Ovary (tissue), 9 donors: Measurements from ENCODE around the gene GATA3. TPM values are rescaled to one million over a fixed set of nuclear protein-coding genes. Genes with fewer than 3 reads are reported as not detected.

Source experiments
- DNase-seq, 5 donors: peaks; one replicate each; pipeline ENCODE4 v3.0.0-alpha.2; 2019 to 2020
- H3K27ac ChIP-seq, 2 donors: fragments of 200-600 bp; one replicate each; pipeline versions ENCODE4 v1.5.1 to v1.8.0; 2019 to 2022
- H3K27me3 ChIP-seq: fragments of 200-600 bp; one replicate; pipeline ENCODE4 v1.8.0; 2022
- H3K36me3 ChIP-seq: fragments of 200-600 bp; sonication (generic); one replicate; pipeline ENCODE4 v1.5.1; 2019
- H3K4me1 ChIP-seq: one replicate; pipeline ENCODE4 v1.8.1; 2013; ENCODE audit warnings: mild to moderate bottlenecking, moderate library complexity; ENCODE audit not compliant: insufficient read depth
- H3K4me3 ChIP-seq: fragments of 200-600 bp; sonication (generic); one replicate; pipeline ENCODE4 v1.5.1; 2017
- H3K9me3 ChIP-seq, 2 donors: fragments of 200-600 bp in 1 of 2; sonication (generic) in 1 of 2; one replicate each; pipeline versions ENCODE4 v1.5.1 to v1.8.1; 2013 to 2019; ENCODE audit warnings: mild to moderate bottlenecking in 1 of 2, moderate library complexity in 1 of 2
- CTCF ChIP-seq, 3 donors: fragments of 450-650 bp in 2 of 3; fragments of 200-600 bp in 1 of 3; IDR thresholded peaks; one replicate each; pipeline versions ENCODE4 v1.5.1 to v1.8.0; 2016 to 2022; ENCODE audit warnings: antibody characterized with exemption in 3 of 3, mild to moderate bottlenecking in 1 of 3
- EP300 ChIP-seq: sonication (generic); formaldehyde crosslinking; IDR thresholded peaks from one replicate; pipeline ENCODE4 v1.6.1; 2017; ENCODE audit warnings: antibody characterized with exemption
- POLR2A ChIP-seq: fragments of 450-650 bp; IDR thresholded peaks from one replicate; pipeline ENCODE4 v1.6.1; 2017; ENCODE audit warnings: antibody characterized with exemption, mild to moderate bottlenecking, moderate library complexity
- WGBS, 3 donors: extraction: QIAGEN DNeasy Blood & Tissue Kit in 1 of 3; methylation state at CpG; one replicate each; pipeline versions ENCODE4 v1.1.5 to v1.1.7; 2013 to 2017; 5-methylcytosine and 5-hydroxymethylcytosine counted together
- intact Hi-C, 4 donors: fragments of 100-400 bp; cut with DNase I; formaldehyde crosslinking; loops; one replicate each; pipeline versions ENCODE4 v1.11.0 to v1.15.1; 2022 to 2023
- polyA plus RNA-seq, 2 donors: library from polyadenylated mRNA; stranded (reverse); fragments of 200-250 nt in 1 of 2; fragments of 350-450 nt in 1 of 2; fragmentation: Illumina TruSeq in 1 of 2; extraction: RNeasy Lipid Tissue Mini Kit (QIAGEN cat#74804) in 1 of 2; gene quantifications; one replicate each; pipeline ENCODE4 v1.2.3, GENCODE V29; 2013 to 2014
- total RNA-seq, 7 donors: library from RNA; depleted of rRNA in 2 of 7; stranded (reverse); fragments of >200 nt in 2 of 7; fragmentation: NEBNext Ultra II Directional in 3 of 7; extraction: Animal tissue kit (Norgen Biotek cat#: 25700) in 3 of 7; gene quantifications; one replicate each; pipeline versions ENCODE4 v1.1.0 to v1.2.4, GENCODE V29; 2016 to 2023
- donor health status: DM: no; HTN: no; CAD: no; lungs with moderate emphysema.
- donor health status: DM: no; HTN: no; CAD: no.
- donor health status: Bipolar disorder and iron deficiency.
- donor health status: DM: yes; HTN: yes; CAD: no.
- donor health status: DM: no; HTN: no; CAD: no.
- donor health status: DM: yes; HTN: yes; CAD: no.

The GATA3 gene
- total and polyA plus RNA-seq, 9 donors: 0.15 to 0.48 (median 0.38) TPM; not detected in 2

GRCh38 chr10:8084799-8085198, 30.3 kb downstream of the GATA3 start:
- no peak for TF ChIP-seq CTCF (IDR thresholded peaks at IDR 0.05)
- TF ChIP-seq EP300: no peak
- no peak for TF ChIP-seq POLR2A
- intact Hi-C loops: no loop called here
- Histone ChIP-seq H3K9me3 (no peaks in the 10 kb centered on the region), H3K27ac (no peak overlapping the region), H3K27me3 (no peaks in the 10 kb centered on the region), H3K4me3 (no peak overlapping the region), H3K4me1 (no peaks in the 10 kb centered on the region), H3K36me3 (no peaks in the 10 kb centered on the region)
- 35 to 39% (median 35%) methylated on average over 3 of the region's 3 CpGs for WGBS, 3 donors
- DNase-seq: no peak

GRCh38 chr10:8085251-8085650, 30.8 kb downstream of the GATA3 start:
- DNase-seq: no peak
- TF ChIP-seq EP300 (no peak), CTCF (IDR thresholded peaks at IDR 0.05) (no peak), POLR2A (no peak)
- Histone ChIP-seq H3K9me3 (no peaks in the 10 kb centered on the region), H3K4me1 (no peaks in the 10 kb centered on the region), H3K36me3 (no peaks in the 10 kb centered on the region), H3K27me3 (no peaks in the 10 kb centered on the region), H3K27ac (no peak overlapping the region), H3K4me3 (no peak overlapping the region)
- WGBS, 3 donors: 52 to 57% (median 53%) methylated on average over 4 of the region's 4 CpGs
- intact Hi-C loops: no loop called here

DNA sequence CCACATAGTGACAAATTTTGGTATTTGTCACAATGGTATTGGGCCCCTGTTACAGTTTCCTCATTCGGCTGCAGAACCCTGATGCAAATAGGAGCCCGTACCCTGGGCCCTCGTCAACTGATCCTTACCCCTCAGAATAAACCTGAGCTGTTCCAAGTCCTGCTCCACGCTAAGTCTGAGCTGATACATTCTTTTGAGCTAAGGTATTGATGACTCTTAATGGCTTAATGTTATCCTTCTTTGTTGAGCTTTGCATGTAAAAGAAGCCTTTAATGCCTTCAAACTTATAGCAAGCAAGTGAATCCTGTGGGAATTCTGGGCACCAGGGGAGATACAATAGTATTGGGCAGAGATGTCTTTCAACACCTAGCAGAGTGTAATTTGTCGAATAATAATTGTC, 31.8 kb downstream of the GATA3 start:
- no peaks in the 10 kb centered on the region for H3K4me1 ChIP-seq
- intact Hi-C loops: no loop called here
- no peak overlapping the region for H3K27ac ChIP-seq
- H3K4me3 ChIP-seq: no peak overlapping the region
- WGBS, 3 donors: 84 to 89% (median 88%) methylated on average over 5 of the region's 5 CpGs
- H3K9me3 ChIP-seq: no peaks in the 10 kb centered on the region
- no peaks in the 10 kb centered on the region for H3K27me3 ChIP-seq
- TF ChIP-seq EP300: no peak
- TF ChIP-seq POLR2A: no peak
- TF ChIP-seq CTCF (IDR thresholded peaks at IDR 0.05): no peak
- DNase-seq: no peak
- H3K36me3 ChIP-seq: no peaks in the 10 kb centered on the region

DNA sequence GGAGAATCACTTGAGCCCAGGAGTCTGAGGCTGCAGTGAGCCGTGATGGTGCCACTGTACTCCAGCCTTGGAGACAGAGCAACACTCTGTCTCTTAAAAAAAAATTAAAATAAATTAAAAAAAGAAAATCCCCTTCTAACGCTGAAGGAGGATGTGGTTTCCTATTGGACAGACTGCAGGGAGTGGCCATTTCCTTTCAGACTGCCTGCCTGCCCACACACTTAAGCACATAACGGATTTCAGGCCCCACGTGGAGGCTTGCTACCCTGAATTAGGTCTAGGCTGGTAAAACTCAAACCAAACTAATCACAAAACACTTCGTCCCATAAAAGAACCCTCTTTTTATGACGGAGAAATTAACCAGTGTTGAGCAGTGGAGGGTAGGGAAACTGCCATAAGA, 34.0 kb downstream of the GATA3 start:
- no peak for DNase-seq
- Histone ChIP-seq H3K27me3 (no peaks in the 10 kb centered on the region), H3K27ac (no peak overlapping the region), H3K4me1 (no peaks in the 10 kb centered on the region), H3K36me3 (no peaks in the 10 kb centered on the region), H3K4me3 (no peak overlapping the region), H3K9me3 (no peaks in the 10 kb centered on the region)
- intact Hi-C loops: no loop called here
- TF ChIP-seq POLR2A: no peak
- TF ChIP-seq CTCF (IDR thresholded peaks at IDR 0.05): no peak
- TF ChIP-seq EP300: no peak
- WGBS, 3 donors: 50 to 53% (median 50%) methylated on average over 6 of the region's 6 CpGs

DNA sequence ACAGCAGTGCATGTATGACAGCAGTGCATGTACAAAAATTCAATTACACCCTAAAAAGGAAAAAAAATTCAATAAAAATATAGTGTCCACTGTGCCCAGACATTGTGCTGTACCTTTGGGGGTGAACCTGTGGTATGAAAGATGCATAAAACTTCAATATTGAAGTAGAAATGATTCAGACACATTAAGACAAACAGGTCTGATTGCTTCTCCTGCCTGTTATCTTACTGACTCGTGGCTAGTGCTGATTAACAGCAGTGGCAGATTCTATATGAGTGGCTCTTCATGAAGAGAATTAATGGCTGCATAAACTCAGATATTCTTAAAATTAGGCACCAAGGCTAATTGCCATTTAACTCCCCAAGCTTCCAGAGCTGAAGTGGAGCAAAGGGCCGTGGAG, 37.9 kb downstream of the GATA3 start:
- Histone ChIP-seq H3K4me1 (no peaks in the 10 kb centered on the region), H3K27me3 (no peaks in the 10 kb centered on the region), H3K4me3 (no peak overlapping the region), H3K36me3 (no peaks in the 10 kb centered on the region), H3K9me3 (no peaks in the 10 kb centered on the region), H3K27ac (no peak overlapping the region)
- intact Hi-C loops: no loop called here
- DNase-seq: no peak
- TF ChIP-seq CTCF (IDR thresholded peaks at IDR 0.05): no peak
- no peak for TF ChIP-seq POLR2A
- no peak for TF ChIP-seq EP300
- WGBS, 3 donors: 26 to 49% (median 31%) methylated on average over 2 of the region's 2 CpGs
